OCI-LY1 (cell line): Measurements from ENCODE around the gene ZNF175.

ENCODE experiments used
- CTCF ChIP-seq: fragments of 200-600 bp; sonication (generic), shearing (Covaris generic); IDR thresholded peaks from 2 replicates; pipeline ENCODE4 v1.5.1; 2017; ENCODE audit warnings: mild to moderate bottlenecking, antibody characterized with exemption, low read length, moderate library complexity, mixed read lengths
- EZH2 ChIP-seq: fragments of 200-600 bp; sonication (generic), shearing (Covaris generic); IDR thresholded peaks from 2 replicates; pipeline ENCODE4 v1.8.0; 2017; ENCODE audit warnings: borderline replicate concordance, mixed run types, mild to moderate bottlenecking, antibody characterized with exemption, low read length, moderate library complexity, mixed read lengths

- TF ChIP-seq CTCF (no peak), EZH2 (no peak)
These were observed 516 bp downstream of the ZNF175 start for GRCh38 chr19:51571599-51571998.
